Measurements from ENCODE around the gene DCHS1.

The DCHS1 gene

DNA sequence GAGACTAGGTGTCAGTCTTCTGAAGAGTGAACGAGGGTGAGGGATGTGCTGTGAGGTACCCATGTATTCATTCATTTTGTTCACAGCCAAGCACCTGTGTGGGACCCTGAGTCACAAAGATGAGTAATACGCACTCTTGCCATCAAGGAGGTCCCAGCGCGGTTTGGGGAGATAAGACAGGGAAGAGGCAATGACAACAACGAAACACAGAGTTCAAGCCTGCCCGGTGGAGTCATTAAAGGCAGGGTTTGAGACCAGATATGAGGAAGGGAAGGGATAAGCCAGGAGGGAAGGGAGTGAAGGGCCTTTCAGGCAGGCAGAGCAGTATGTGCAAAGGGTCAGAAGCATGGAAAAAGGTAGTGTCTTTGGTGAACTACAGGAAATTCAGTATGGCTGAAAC lies 4.6 kb downstream of the DCHS1 start:
- H2BK5ac ChIP-seq (ENCODE audit: low read depth, low read length, poor library complexity) = no peak overlapping the region
- H3K36me3 ChIP-seq (ENCODE audit: control insufficient read depth in 1 of 2, insufficient read depth in 2 of 2, low read length in 2 of 2) = no peaks in the 10 kb centered on the region
- H3K4me1 ChIP-seq (ENCODE audit: control insufficient read depth in 1 of 2, insufficient read depth in 2 of 2, low read length in 2 of 2) = peaks cover 0 to 6% of the 10 kb centered on the region in 2 experiments
- no peaks in the 10 kb centered on the region for H3K9me3 ChIP-seq (ENCODE audit: insufficient read depth, low read depth, low read length)
- H2BK12ac ChIP-seq (ENCODE audit: low read length) = no peak overlapping the region
- no peak overlapping the region for H3K9ac ChIP-seq (ENCODE audit: low read length)
- H3K4me3 ChIP-seq (ENCODE audit: low read depth, low read length) = no peak overlapping the region
- no peak overlapping the region for H2AK5ac ChIP-seq (ENCODE audit: low read length)
- H4K12ac ChIP-seq (ENCODE audit: low read depth, low read length) = no peak overlapping the region
- no peak overlapping the region for H3K23ac ChIP-seq (ENCODE audit: low read length)
- H3K4me2 ChIP-seq (ENCODE audit: low read length) = no peak overlapping the region
- no peak overlapping the region for H2AFZ ChIP-seq (ENCODE audit: insufficient read depth, low read length, poor library complexity)
- no peaks in the 10 kb centered on the region for H3K79me1 ChIP-seq (ENCODE audit: low read length)
- peak; percentile 7 to 31 for DNase-seq
- H4K91ac ChIP-seq (ENCODE audit: low read depth, low read length) = no peak overlapping the region
- H4K8ac ChIP-seq (ENCODE audit: low read depth, low read length) = no peak overlapping the region
- no peak overlapping the region for H2BK120ac ChIP-seq (ENCODE audit: insufficient read depth, low read length, poor library complexity)
- WGBS (ENCODE audit: extremely low coverage, insufficient coverage, insufficient read length) = no CpG with 5 or more reads among the region's 6 CpGs
- no peak overlapping the region for H3K14ac ChIP-seq (ENCODE audit: low read length)
- H3K4ac ChIP-seq (ENCODE audit: low read depth, low read length) = no peak overlapping the region
- H3K79me2 ChIP-seq (ENCODE audit: control insufficient read depth, insufficient read depth, low read length, poor library complexity) = no peaks in the 10 kb centered on the region
- no peak overlapping the region for H3K18ac ChIP-seq (ENCODE audit: low read length)
- H3K27me3 ChIP-seq (ENCODE audit: insufficient read depth, low read length) = peaks cover 21% of the 10 kb centered on the region
- H3K27ac ChIP-seq (ENCODE audit: low read depth, low read length) = no peak overlapping the region

DNA sequence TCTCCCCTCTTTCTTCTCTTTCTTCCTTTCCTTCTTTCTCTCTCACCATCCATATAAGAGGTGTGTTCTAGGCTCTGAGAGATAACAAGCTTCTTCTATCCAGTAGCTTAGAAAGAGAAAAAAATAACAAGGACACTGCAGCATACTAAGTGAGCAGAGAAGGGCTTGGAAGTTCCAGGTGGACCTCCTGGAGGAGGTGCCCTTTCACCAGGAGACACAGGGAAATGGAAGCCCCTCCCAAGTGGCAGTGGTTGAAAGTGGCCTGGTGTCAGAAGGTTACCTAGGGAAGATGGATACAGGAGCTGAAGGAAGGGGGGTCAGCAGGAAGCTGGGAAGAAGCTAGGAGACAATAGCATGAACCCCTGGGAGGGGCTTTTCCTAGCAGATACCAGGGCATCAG lies 5.5 kb downstream of the DCHS1 start:
- H3K4ac ChIP-seq (ENCODE audit: low read depth, low read length) = no peak overlapping the region
- no peak overlapping the region for H3K27ac ChIP-seq (ENCODE audit: low read depth, low read length)
- no peak overlapping the region for H4K12ac ChIP-seq (ENCODE audit: low read depth, low read length)
- H3K4me3 ChIP-seq (ENCODE audit: low read depth, low read length) = no peak overlapping the region
- no peaks in the 10 kb centered on the region for H3K79me2 ChIP-seq (ENCODE audit: control insufficient read depth, insufficient read depth, low read length, poor library complexity)
- no peaks in the 10 kb centered on the region for H3K36me3 ChIP-seq (ENCODE audit: control insufficient read depth in 1 of 2, insufficient read depth in 2 of 2, low read length in 2 of 2)
- H2AFZ ChIP-seq (ENCODE audit: insufficient read depth, low read length, poor library complexity) = no peak overlapping the region
- H2BK12ac ChIP-seq (ENCODE audit: low read length) = no peak overlapping the region
- H4K8ac ChIP-seq (ENCODE audit: low read depth, low read length) = no peak overlapping the region
- H4K91ac ChIP-seq (ENCODE audit: low read depth, low read length) = no peak overlapping the region
- no peaks in the 10 kb centered on the region for H3K79me1 ChIP-seq (ENCODE audit: low read length)
- no peak overlapping the region for H3K9ac ChIP-seq (ENCODE audit: low read length)
- no peak overlapping the region for H2AK5ac ChIP-seq (ENCODE audit: low read length)
- peaks cover 0 to 2% of the 10 kb centered on the region in 2 experiments for H3K4me1 ChIP-seq (ENCODE audit: control insufficient read depth in 1 of 2, insufficient read depth in 2 of 2, low read length in 2 of 2)
- H3K9me3 ChIP-seq (ENCODE audit: insufficient read depth, low read depth, low read length) = no peaks in the 10 kb centered on the region
- no peak overlapping the region for H3K23ac ChIP-seq (ENCODE audit: low read length)
- no peak overlapping the region for H2BK120ac ChIP-seq (ENCODE audit: insufficient read depth, low read length, poor library complexity)
- H3K4me2 ChIP-seq (ENCODE audit: low read length) = no peak overlapping the region
- H3K14ac ChIP-seq (ENCODE audit: low read length) = no peak overlapping the region
- peaks cover 15% of the 10 kb centered on the region for H3K27me3 ChIP-seq (ENCODE audit: insufficient read depth, low read length)
- H2BK5ac ChIP-seq (ENCODE audit: low read depth, low read length, poor library complexity) = no peak overlapping the region
- DNase-seq = no peak
- H3K18ac ChIP-seq (ENCODE audit: low read length) = no peak overlapping the region

DNA sequence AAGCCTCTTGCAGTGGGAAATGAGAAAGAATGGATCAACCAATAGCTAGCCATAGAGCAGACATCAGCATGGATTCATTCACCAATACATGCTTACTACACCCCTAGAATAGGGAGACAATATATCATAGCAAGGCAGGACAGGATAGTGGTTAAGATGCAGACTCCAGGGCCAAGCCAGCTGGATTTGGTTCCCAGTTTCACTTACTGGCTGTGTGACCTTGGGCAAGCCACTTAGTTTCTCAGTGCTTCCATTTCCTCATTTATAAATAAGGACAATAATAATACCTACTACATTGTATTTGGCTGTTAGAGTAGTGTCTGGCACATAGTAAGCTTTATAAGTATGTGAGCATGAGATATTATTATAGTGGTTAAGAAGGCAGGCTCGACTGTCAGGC lies 7.1 kb downstream of the DCHS1 start:
- Histone ChIP-seq H2BK12ac (ENCODE audit: low read length) (no peak overlapping the region), H4K8ac (ENCODE audit: low read depth, low read length) (no peak overlapping the region), H3K79me1 (ENCODE audit: low read length) (no peaks in the 10 kb centered on the region), H2BK120ac (ENCODE audit: insufficient read depth, low read length, poor library complexity) (no peak overlapping the region), H3K4ac (ENCODE audit: low read depth, low read length) (no peak overlapping the region), H3K4me3 (ENCODE audit: low read depth, low read length) (no peak overlapping the region), H3K79me2 (ENCODE audit: control insufficient read depth, insufficient read depth, low read length, poor library complexity) (no peaks in the 10 kb centered on the region), H3K4me1 (ENCODE audit: control insufficient read depth in 1 of 2, insufficient read depth in 2 of 2, low read length in 2 of 2) (no peaks in the 10 kb centered on the region), H3K23ac (ENCODE audit: low read length) (no peak overlapping the region), H2AK5ac (ENCODE audit: low read length) (no peak overlapping the region), H3K27ac (ENCODE audit: low read depth, low read length) (no peak overlapping the region), H4K12ac (ENCODE audit: low read depth, low read length) (no peak overlapping the region), H4K91ac (ENCODE audit: low read depth, low read length) (no peak overlapping the region), H3K4me2 (ENCODE audit: low read length) (no peak overlapping the region), H2BK5ac (ENCODE audit: low read depth, low read length, poor library complexity) (no peak overlapping the region), H2AFZ (ENCODE audit: insufficient read depth, low read length, poor library complexity) (no peak overlapping the region), H3K27me3 (ENCODE audit: insufficient read depth, low read length) (peaks cover 3% of the 10 kb centered on the region), H3K9me3 (ENCODE audit: insufficient read depth, low read depth, low read length) (no peaks in the 10 kb centered on the region), H3K14ac (ENCODE audit: low read length) (no peak overlapping the region), H3K18ac (ENCODE audit: low read length) (no peak overlapping the region), H3K9ac (ENCODE audit: low read length) (no peak overlapping the region), H3K36me3 (ENCODE audit: control insufficient read depth in 1 of 2, insufficient read depth in 2 of 2, low read length in 2 of 2) (no peaks in the 10 kb centered on the region)
- no CpG with 5 or more reads among the region's 1 CpG for WGBS (ENCODE audit: extremely low coverage, insufficient coverage, insufficient read length)
- DNase-seq = no peak

DNA sequence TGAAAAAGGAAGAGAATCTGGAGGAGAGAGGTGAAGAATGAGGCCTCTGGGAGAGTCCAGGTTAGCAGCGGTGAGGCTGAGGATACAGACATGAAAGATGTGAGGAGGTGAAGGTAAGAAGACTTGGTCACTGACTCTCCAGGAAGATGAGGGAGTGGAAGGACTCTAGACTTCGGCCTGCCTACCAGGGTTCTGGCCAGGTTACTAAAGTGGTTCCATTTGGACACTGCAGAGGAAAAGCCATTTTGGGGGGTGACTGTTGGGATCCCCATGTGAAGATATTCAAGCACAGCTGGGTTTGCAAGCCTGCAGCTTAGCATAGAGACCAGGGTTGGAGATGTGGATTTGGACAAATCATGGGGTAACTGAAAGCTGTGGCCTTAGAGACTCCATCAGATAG lies 7.8 kb downstream of the DCHS1 start:
- no peak overlapping the region for H3K18ac ChIP-seq (ENCODE audit: low read length)
- H4K12ac ChIP-seq (ENCODE audit: low read depth, low read length) = no peak overlapping the region
- H3K4me3 ChIP-seq (ENCODE audit: low read depth, low read length) = no peak overlapping the region
- H3K36me3 ChIP-seq (ENCODE audit: control insufficient read depth in 1 of 2, insufficient read depth in 2 of 2, low read length in 2 of 2) = no peaks in the 10 kb centered on the region
- no peak overlapping the region for H2BK12ac ChIP-seq (ENCODE audit: low read length)
- WGBS (ENCODE audit: extremely low coverage, insufficient coverage, insufficient read length) = no CpG with 5 or more reads among the region's 2 CpGs
- H4K8ac ChIP-seq (ENCODE audit: low read depth, low read length) = no peak overlapping the region
- no peak overlapping the region for H3K9ac ChIP-seq (ENCODE audit: low read length)
- H3K27me3 ChIP-seq (ENCODE audit: insufficient read depth, low read length) = no peaks in the 10 kb centered on the region
- no peak overlapping the region for H2AFZ ChIP-seq (ENCODE audit: insufficient read depth, low read length, poor library complexity)
- H3K14ac ChIP-seq (ENCODE audit: low read length) = no peak overlapping the region
- H4K91ac ChIP-seq (ENCODE audit: low read depth, low read length) = no peak overlapping the region
- no peaks in the 10 kb centered on the region for H3K79me1 ChIP-seq (ENCODE audit: low read length)
- no peak overlapping the region for H3K23ac ChIP-seq (ENCODE audit: low read length)
- H3K4ac ChIP-seq (ENCODE audit: low read depth, low read length) = no peak overlapping the region
- no peak overlapping the region for H2AK5ac ChIP-seq (ENCODE audit: low read length)
- H3K4me1 ChIP-seq (ENCODE audit: control insufficient read depth in 1 of 2, insufficient read depth in 2 of 2, low read length in 2 of 2) = no peaks in the 10 kb centered on the region
- DNase-seq = no peak
- no peaks in the 10 kb centered on the region for H3K79me2 ChIP-seq (ENCODE audit: control insufficient read depth, insufficient read depth, low read length, poor library complexity)
- H2BK120ac ChIP-seq (ENCODE audit: insufficient read depth, low read length, poor library complexity) = no peak overlapping the region
- no peak overlapping the region for H3K27ac ChIP-seq (ENCODE audit: low read depth, low read length)
- no peaks in the 10 kb centered on the region for H3K9me3 ChIP-seq (ENCODE audit: insufficient read depth, low read depth, low read length)
- no peak overlapping the region for H3K4me2 ChIP-seq (ENCODE audit: low read length)
- no peak overlapping the region for H2BK5ac ChIP-seq (ENCODE audit: low read depth, low read length, poor library complexity)

Measured in trophoblast cell (in vitro differentiated cells and primary cell).